RCC 7860 (cell line): ENCODE data around the gene GRIN1.

ENCODE experiments used
- DNase-seq: peaks from one replicate; pipeline ENCODE4 v3.0.0-alpha.2; 2015; ENCODE audit warnings: low spot score
- FAIRE-seq: peaks from 2 replicates; lab custom pipeline; 2012; peaks lifted over from hg19 to GRCh38; lab: Jason Lieb, UNC

The GRIN1 gene

DNA sequence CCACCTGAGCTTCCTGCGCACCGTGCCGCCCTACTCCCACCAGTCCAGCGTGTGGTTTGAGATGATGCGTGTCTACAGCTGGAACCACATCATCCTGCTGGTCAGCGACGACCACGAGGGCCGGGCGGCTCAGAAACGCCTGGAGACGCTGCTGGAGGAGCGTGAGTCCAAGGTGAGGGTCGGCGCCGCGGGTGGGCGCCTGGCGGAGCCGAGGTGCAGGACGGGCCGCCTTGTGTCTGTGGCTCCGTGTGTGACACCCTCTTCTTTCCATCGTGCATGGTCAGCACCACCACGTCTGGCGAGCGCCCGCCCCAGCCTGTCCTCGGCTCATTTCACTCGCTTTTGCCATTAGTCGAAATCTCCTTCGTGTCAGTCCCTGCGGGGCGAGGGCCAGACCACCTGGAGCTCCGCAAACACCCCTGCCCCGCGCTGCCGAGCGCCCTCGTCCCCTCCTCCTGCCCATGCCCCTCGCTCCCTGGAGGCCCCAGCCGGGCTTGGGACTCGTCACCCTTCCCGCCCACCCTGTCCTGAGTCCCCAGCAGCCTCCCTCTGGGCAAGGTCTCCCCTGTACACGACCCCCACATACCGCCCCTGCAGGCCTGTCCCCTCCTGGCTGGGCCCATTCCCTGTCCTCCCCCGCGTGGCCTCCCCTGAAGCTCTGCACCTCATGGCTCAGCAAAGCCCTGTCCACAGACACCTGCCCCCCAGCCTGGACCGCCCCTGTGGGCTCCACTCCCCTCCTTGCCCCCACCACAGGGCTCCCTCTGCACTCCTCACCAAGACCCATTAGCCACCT lies 7.0 kb downstream of the GRIN1 start:
- no peak for FAIRE-seq

DNA sequence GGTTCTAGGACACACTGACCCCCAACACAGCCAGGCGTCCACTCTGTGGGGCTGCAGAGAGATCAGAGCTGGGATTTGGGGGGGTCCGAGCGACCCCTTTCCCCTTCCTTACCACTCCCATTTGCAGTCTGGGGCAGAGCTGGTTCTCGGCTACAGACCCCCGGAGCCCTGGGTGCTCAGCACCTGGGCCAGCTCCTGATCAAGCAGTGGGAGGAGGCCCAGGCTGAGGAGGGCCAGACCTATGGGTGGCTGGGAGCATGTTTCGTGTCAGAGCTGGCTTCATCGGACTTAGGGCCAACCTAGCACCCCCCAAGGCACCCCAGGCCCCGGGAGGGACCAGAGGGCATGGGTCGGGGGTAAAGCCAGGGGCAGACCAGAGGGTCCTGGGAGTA lies 7.6 kb downstream of the GRIN1 start:
- DNase-seq (no peak), FAIRE-seq (no peak)

More for the DNA sequence above, 7.0 kb downstream of the GRIN1 start:
- no peak for DNase-seq

DNA sequence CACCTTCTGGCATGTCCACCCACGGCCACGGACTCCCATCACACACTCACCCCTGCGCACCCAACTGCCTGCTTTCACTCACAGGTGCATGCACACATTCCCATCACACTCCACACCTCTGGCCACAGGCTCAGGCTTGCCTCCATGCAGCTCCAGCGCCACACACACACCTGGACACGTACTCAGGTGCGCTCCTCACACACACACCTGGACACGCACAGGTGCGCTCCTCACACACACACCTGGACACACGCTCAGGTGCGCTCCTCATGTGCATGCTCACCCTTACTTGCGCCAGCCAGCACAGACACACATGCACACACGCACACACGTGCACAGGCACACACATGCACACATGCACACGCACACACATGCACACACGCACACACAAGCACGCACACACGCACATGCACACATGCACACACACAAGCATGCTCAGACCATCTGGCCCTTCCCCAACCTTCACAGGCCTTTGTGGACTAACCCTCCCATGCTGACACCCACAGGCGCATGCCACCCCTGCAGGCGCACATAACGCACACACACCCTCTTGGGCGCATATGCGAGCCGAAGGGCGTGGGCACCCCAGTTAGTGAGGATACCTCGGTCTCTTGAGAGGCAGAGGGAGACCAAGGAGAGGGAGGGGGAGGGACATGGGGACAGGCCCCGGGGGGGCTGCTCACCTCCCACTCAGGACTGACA lies 8.3 kb downstream of the GRIN1 start:
- DNase-seq (no peak), FAIRE-seq (no peak)

DNA sequence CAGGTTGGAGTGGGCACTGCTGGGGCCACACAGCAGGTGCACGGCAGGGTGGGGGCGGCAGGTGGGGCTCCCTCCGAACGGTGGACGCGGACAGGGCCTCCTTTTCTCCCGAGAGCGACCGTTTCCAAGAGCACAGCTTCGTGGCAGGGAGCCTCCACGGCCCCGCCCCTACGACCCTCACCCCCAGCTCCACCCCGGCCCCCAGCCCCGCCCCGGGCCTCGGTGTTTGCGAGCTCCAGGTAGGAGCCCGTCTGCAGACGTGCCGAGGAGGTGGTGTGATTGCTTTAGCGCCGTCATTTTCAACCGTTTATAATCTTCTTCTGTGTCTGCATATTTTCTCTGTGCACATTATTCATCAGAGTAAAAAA lies 8.8 kb downstream of the GRIN1 start:
- DNase-seq (no peak), FAIRE-seq (no peak)

DNA sequence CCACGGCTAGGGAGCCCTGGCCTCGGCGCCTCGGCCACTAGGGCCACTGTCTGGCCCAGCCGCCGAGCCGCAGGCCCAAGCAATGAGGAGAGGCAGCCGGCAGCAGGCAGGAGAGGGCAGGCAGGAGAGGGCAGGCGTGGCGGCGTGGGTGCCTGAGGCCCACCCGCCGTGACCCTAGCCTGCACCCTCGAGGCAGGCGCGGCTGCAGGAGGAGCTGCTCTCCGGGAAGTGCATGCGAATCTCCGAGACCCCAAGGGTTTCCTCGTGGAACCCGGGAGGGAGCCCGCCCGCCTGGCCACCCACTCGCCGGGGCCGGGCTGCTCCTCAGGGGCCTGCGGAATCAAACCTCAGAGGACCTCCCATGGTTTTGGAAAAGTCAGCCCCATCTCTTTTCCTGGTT lies 9.3 kb downstream of the GRIN1 start:
- DNase-seq: no peak
- no peak for FAIRE-seq

DNA sequence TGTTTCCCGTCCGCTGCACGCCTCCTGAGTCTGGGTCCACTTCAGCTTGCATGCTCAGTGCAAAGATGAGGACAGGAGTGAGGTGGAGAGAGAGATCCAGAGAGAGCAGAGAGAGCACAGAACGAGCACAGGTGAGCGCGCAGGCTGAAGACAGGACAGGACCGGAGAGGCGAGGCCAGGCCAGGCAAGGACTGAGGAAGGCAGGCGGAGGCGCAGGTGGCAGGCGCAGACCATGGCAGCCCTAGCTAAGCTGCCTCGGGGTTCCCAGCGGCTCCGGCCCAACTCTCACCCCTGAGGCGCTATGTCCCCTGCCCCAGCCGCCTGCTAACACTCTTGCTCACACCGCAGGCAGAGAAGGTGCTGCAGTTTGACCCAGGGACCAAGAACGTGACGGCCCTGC lies 9.7 kb downstream of the GRIN1 start:
- FAIRE-seq (no peak), DNase-seq (no peak)

DNA sequence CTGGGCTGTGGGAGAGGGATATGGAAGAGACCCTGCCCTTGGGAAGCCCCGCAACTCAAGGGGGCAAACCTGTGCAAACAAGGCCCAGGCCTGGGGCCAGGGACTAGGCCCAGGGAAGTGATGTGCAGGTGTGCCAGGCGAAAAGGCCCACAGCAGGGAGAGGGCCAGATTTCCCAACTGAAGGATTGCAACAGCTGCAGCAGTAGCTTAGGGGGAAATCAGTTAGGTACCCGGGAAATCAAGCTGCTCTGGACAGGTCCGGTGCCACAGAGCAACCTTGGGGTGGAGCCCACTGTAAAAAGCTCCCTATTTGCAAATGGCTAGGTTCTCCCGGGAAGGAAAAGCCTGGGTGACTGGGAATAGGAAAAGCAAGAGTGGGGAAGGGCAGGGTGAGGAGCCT lies 10.4 kb downstream of the GRIN1 start:
- no peak for FAIRE-seq
- DNase-seq: no peak

DNA sequence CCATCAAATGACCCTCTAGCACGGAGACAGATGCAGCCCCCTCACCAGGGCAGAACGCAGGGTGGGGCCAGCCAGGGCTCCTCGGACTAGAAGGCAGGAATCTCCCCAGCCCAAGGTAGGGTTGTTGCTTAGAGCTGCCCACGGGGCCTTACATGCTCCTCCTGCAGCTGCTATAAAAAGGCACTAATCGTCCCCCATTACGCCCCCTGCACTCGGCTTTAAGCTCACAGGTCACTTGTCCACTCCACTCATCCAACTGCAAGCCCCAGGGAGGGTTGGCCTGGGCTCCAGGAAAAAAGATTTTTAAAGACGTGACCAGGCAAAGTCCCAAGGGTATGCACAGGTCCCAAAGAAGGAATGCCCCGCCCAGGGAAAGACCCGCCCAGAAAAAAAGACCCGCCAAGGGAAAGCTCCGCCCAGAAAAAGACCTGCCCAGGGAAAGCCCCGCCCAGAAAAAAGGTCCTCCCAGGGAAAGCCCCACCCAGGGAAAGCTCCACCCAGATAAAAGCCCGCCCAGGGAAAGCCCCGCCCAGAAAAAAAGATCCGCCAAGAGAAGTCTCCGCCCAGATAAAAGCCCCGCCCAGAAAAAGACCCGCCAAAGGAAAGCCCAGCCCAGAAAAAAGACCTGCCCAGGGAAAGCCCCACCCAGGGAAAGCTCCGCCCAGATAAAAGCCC lies 11.1 kb downstream of the GRIN1 start:
- no peak for FAIRE-seq
- DNase-seq: no peak

DNA sequence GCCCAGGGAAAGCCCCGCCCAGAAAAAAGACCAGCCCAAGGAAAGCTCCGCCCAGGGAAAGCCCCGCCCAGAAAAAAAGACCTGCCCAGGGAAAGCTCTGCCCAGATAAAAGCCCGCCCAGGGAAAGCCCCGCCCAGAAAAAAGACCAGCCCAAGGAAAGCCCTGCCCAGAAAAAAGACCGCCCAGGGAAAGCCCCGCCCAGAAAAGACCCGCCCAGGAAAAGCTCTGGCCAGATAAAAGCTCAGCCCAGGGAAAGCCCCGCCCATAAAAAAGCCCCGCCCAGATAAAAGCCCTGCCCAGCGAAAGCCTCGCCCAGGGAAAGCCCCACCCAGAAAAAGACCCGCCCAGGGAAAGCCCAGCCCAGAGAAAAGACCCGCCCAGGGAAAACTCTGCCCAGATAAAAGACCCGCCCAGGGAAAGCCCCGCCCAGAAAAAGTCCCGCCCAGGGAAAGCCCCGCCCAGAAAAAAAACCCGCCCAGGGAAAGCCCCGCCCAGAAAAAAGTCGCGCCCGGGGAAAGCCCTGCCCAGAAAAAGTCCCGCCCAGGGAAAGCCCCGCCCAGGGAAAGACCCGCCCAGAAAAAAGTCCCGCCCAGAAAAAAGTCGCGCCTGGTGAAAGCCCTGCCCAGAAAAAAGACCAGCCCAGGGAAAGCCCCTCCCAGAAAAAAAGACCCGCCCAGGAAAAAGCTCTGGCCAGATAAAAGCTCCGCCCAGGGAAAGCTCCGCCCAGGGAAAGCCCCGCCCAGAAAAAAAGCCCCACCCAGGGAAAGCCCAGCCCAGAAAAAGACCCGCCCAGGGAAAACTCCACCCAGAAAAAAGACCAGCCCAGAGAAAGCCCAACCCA lies 11.9 kb downstream of the GRIN1 start:
- DNase-seq: peak; percentile 55
- FAIRE-seq: no peak

DNA sequence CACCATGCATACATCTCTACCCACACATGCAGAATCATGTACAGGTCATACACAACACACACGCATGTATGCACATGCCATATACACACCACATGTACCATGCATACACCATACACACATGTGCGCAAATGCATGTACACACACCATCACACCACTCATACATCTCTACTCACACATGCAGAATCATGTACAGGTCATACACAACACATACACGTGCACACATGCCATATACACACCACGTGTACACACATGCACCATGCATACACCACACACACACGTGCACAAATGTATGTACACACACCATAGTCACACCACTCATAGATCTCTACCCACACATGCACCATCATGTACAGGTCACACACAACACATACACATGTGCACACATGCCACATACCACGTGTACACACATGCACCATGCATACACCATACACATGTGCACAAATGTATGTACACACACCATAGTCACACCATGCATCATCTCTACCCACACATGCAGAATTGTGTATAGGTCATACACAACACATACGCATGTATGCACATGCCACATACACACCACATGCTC lies 14.0 kb downstream of the GRIN1 start:
- FAIRE-seq (no peak), DNase-seq (no peak)

DNA sequence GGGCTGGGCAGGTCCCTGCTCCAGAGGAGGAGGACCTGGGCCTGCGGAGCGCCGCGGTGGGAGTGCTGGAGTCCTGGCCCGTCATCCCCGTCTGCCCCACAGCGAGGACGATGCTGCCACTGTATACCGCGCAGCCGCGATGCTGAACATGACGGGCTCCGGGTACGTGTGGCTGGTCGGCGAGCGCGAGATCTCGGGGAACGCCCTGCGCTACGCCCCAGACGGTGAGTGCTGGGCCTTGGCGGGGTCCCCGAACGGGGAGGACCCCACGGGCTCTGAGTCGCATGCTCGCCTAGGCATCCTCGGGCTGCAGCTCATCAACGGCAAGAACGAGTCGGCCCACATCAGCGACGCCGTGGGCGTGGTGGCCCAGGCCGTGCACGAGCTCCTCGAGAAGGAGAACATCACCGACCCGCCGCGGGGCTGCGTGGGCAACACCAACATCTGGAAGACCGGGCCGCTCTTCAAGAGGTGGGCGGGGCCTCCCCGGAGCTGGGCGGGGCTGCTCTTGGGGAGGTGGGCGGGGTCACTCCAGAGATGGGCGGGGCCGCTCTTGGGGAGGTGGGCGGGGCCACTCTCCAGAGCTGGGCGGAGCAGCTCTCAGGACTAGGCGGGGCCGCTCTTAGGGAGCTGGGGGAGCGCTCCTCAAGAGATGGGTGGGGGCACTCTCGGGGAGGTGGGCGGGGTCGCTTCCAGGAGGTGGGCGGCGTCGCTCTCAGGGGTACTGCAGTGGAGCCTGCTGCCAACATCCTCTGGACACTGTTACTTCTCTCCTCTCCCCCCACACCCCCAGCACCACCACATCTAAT lies 17.8 kb downstream of the GRIN1 start:
- FAIRE-seq (no peak), DNase-seq (no peak)

DNA sequence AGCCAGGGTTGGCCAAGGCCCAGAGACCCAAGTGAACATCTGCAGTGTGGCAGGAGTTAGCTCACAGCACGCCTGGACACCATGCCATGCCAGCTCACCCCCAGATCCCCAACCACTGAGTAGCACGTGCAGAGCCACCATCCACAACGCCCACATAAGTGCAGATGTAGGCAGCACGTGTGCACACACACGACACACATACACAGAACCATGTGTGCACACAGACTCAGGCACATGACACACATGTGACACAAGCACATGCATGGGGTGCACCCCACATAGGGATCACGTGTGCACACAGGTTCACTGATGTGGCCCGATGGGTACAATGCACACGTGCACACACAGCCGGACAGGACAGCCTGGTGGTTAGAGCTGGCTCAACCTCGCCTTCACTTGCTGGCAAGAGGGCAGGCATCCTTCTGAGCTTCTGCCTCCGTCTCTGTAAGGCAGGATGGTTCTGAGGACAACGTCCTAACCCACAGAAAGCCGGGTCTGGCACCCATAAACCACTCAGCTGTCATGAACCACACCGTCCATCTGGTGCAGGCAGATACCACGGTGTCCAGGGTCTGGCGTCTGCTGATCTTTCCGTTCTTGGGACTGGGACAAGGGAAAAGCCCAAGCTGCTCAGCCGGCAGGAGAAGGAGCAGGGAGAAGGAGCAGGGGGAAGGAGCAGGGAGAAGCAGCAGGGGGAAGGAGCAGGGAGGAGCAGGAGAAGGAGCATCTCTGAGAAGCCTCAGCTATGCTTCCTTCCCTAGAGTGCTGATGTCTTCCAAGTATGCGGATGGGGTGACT lies 18.9 kb downstream of the GRIN1 start:
- no peak for FAIRE-seq
- DNase-seq: no peak

DNA sequence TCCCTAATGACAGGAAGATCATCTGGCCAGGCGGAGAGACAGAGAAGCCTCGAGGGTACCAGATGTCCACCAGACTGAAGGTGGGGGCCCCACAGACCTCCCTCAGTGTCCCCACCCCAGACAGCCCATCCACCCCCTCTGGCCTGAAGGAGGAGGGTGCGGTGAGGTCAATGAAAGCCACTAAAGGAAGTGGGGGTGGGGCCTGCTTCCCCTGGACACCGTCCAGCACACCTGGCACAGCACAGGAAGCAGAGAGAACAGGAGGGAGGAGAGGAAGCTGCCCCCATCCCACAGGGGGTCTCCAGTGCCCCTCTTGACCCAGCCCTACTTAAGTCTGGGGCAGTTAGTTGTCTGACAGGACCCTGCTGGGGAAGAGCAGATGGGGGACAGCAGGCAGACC lies 19.7 kb downstream of the GRIN1 start:
- DNase-seq (no peak), FAIRE-seq (no peak)

DNA sequence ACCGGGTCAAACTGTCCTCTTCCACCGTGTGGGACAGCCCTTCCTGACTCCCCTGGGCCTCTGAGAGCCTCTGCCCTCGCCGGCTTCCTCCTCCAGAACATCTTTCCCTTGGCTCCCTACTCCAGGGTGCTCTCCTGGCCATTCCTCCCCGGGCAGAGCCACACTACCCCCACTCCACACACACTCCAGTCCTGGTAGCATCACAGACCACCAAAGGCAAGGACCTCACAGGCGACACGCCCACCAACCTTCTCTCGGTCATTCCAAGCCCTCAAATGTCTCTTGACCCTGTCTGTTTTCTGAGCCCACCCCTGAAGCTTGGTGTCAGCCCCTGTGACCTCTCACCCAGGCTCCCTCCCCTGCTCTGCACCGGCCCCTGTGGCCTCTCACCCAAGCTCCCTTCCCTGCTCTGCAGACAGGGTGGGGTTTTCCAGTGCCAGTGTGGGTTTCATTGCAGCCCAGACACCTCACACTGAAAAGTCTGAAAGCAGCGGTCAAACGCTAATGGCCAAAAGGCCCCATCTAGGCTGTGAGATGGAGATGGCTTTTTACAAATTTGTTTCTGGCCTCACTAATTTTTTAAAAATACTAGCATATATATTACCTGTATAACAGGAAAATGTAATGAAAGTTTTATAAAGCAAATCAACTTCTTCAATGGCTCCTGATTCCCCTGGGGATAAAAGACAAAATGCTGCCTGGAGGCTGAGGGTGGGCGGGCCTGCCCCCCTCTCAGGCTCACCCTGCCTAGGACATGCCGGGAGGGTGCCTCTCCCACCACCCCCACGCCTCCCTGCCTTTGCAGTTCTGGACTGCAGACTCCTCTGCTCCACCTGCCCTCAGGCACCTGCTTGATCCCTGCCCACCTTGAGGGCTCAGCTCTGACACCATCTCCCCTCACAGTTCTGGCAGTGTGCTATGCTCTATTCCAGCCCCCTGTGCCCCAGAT lies 20.4 kb downstream of the GRIN1 start:
- DNase-seq (no peak), FAIRE-seq (no peak)

DNA sequence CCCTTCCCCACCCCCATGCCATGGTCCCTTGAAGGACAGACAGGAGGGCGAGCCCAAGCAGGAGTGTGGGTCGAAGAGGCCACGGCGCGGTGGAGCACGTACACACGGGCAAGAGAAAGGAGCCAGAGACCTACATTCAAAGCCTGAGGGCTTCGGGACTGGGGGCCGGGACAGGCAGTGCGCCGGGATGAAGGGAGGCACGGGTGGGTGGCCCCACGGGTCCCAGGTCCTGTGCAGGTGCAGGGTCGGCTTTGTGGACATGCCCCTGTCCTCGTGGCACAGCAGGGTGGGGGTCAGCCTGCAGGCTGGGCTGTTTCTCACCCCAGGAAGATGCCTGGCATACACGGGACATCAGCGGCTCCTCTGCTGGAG lies 21.1 kb downstream of the GRIN1 start:
- DNase-seq (no peak), FAIRE-seq (no peak)

DNA sequence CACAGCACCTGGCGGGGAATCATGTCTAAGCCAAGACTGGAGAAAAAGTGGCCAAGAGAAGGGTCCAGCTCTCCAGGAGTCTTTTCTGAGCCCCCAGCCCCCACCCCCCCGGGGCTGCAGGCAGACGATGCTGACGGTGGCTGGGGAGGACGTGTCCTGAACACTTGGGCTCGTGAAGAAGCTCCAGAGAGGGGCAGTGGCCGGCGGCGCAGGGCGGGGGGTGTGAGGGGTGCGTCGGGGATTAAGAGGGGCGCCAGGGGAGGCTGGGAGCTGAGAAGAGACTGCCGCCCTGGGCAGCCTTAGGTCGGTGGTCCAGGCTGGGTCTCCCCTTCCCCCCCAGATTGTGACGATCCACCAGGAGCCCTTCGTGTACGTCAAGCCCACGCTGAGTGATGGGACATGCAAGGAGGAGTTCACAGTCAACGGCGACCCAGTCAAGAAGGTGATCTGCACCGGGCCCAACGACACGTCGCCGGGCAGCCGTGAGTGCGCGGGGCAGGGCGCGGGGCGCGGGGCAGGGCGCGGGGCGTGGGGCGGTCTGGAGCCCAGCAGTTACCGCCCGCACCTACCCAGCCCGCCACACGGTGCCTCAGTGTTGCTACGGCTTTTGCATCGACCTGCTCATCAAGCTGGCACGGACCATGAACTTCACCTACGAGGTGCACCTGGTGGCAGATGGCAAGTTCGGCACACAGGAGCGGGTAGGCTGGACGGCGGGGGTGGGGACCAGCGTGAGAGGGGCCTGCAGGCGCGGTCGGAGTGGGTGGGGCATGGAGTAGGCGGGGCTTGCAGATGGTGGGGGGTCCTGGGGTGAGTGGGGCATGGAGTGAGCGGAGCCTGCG lies 22.0 kb downstream of the GRIN1 start:
- FAIRE-seq: no peak
- DNase-seq: no peak
